GM12878 (cell line): ENCODE data around the gene PIGU. TPM values are rescaled to one million over a fixed set of nuclear protein-coding genes. Genes with fewer than 3 reads are reported as not detected.

Experiments used
- ATAC-seq: fragments of 200-7000 bp; cut with Tn5 transposase; 3 replicates; pipeline ENCODE4 v1.9.1; 2020; ENCODE audit warnings: mild to moderate bottlenecking, moderate library complexity
- BruUV-seq: library from RNA; stranded (reverse); fragments of 400-500 nt; replicated peaks from 2 replicates; lab custom pipeline; 2021; lab: Mats Ljungman, UMichigan
- CTCF ChIA-PET: fragments of 300-600 bp; sonication (Branson Sonifier 250); formaldehyde crosslinking; extraction: SDS; loops from one replicate; lab custom pipeline; 2021; ENCODE audit warnings: inconsistent platforms; lab: Yijun Ruan, JAX
- POLR2A ChIA-PET: fragments of 350-600 bp; formaldehyde crosslinking; extraction: SDS; loops from one replicate; lab custom pipeline; 2021; ENCODE audit warnings: inconsistent platforms; lab: Charles Lee
- RAD21 ChIA-PET: fragments of 300-600 bp; sonication (Branson Sonifier 250); formaldehyde crosslinking; loops from one replicate; lab custom pipeline; 2023; ENCODE audit warnings: antibody characterized with exemption; ENCODE audit not compliant: unreplicated experiment; lab: Charles Lee
- SMC1A ChIA-PET: fragments of 300-600 bp; sonication (Branson Sonifier 250); formaldehyde crosslinking; loops from one replicate; lab custom pipeline; 2023; ENCODE audit not compliant: unreplicated experiment, uncharacterized antibody; lab: Charles Lee
- DNase-seq: peaks from one replicate; pipeline ENCODE4 v3.0.0-alpha.2; 2011; ENCODE audit warnings: low read depth, low spot score
- FAIRE-seq: peaks from 3 replicates; lab custom pipeline; 2011; peaks lifted over from hg19 to GRCh38; lab: Jason Lieb, UNC
- H2AFZ ChIP-seq: 2 replicates; pipeline ENCODE4 v1.6.0; 2011; ENCODE audit warnings: low read depth, low read length, control low read depth; ENCODE audit not compliant: control insufficient read depth
- H3K27ac ChIP-seq: 2 replicates; pipeline ENCODE4 v1.5.1; 2011; ENCODE audit warnings: control low read depth; ENCODE audit not compliant: control insufficient read depth, insufficient read depth
- H3K27me3 ChIP-seq, 2 experiments: replicated peaks in 1 of 2; 2 replicates each; pipeline versions ENCODE4 v1.6.0 to v1.6.1; 2011; ENCODE audit warnings: low read length in 1 of 2; ENCODE audit not compliant: control insufficient read depth in 2 of 2, insufficient read depth in 2 of 2
- H3K36me3 ChIP-seq, 2 experiments: 2 replicates each; pipeline ENCODE4 v1.5.1; 2011; ENCODE audit warnings: low read length in 1 of 2; ENCODE audit not compliant: control insufficient read depth in 2 of 2, insufficient read depth in 2 of 2
- H3K4me1 ChIP-seq: 2 replicates; pipeline ENCODE4 v1.6.1; 2011; ENCODE audit warnings: mild to moderate bottlenecking, low read length, moderate library complexity, mixed read lengths; ENCODE audit not compliant: control insufficient read depth, insufficient read depth
- H3K4me2 ChIP-seq: 2 replicates; pipeline ENCODE4 v1.6.0; 2011; ENCODE audit warnings: control low read depth; ENCODE audit not compliant: control insufficient read depth, insufficient read depth
- H3K4me3 ChIP-seq: fragments of 200-600 bp; sonication (generic); 2 replicates; pipeline ENCODE4 v1.5.1; 2016
- H3K79me2 ChIP-seq: 2 replicates; pipeline ENCODE4 v1.6.0; 2011; ENCODE audit warnings: low read length; ENCODE audit not compliant: control insufficient read depth, insufficient read depth
- H3K9ac ChIP-seq: 2 replicates; pipeline ENCODE4 v1.8.0; 2011; ENCODE audit warnings: low read length, control low read depth, mixed read lengths; ENCODE audit not compliant: control insufficient read depth, insufficient read depth
- H3K9me3 ChIP-seq: replicated peaks from 3 replicates; pipeline ENCODE4 v1.5.1; 2011; ENCODE audit warnings: mild to moderate bottlenecking, low read length; ENCODE audit not compliant: control insufficient read depth, insufficient read depth
- H4K20me1 ChIP-seq: 2 replicates; pipeline ENCODE4 v1.6.0; 2011; ENCODE audit not compliant: control insufficient read depth, insufficient read depth
- BMI1 ChIP-seq: fragments of 450-650 bp; IDR thresholded peaks from 2 replicates; pipeline ENCODE4 v1.6.1; 2016; ENCODE audit warnings: mild to moderate bottlenecking, moderate library complexity, borderline replicate concordance
- EGR1 ChIP-seq, 2 experiments: IDR thresholded peaks; 1 replicate in 1 of 2; 2 replicates in 1 of 2; pipeline ENCODE4 v1.6.1; 2011 to 2012; ENCODE audit warnings: low read depth in 2 of 2, low read length in 2 of 2, borderline replicate concordance in 1 of 2, mild to moderate bottlenecking in 1 of 2, moderate library complexity in 1 of 2
- LARP7 ChIP-seq: fragments of 450-650 bp; IDR thresholded peaks from 2 replicates; pipeline ENCODE4 v1.6.1; 2017; ENCODE audit warnings: mild to moderate bottlenecking
- SP1 ChIP-seq: IDR thresholded peaks from one replicate; pipeline ENCODE4 v1.6.1; 2011; ENCODE audit warnings: low read depth, low read length
- TARDBP ChIP-seq: IDR thresholded peaks from 2 replicates; pipeline ENCODE4 v1.6.1; 2016; ENCODE audit warnings: borderline replicate concordance
- WGBS: methylation state at CpG from one replicate; pipeline ENCODE4 v1.1.6; 2016; ENCODE audit warnings: low lambda C conversion rate; ENCODE audit not compliant: insufficient replicate concordance, insufficient coverage; ENCODE audit errors: missing lambda C conversion rate; 5-methylcytosine and 5-hydroxymethylcytosine counted together
- in situ Hi-C: fragments of 300-500 bp; cut with MboI; formaldehyde crosslinking; loops from 9 replicates; pipeline ENCODE4 v1.14.3; 2018; ENCODE audit warnings: mixed read lengths
- intact Hi-C: fragments of 100-400 bp; cut with micrococcal nuclease; formaldehyde crosslinking; loops from one replicate; pipeline ENCODE4 v1.14.2; 2022; ENCODE audit not compliant: unreplicated experiment
- polyA plus RNA-seq, 11 experiments: library from polyadenylated mRNA; depleted of rRNA in 4 of 11; unstranded in 6 of 11; stranded (reverse) in 5 of 11; fragments of >200 nt; fragmentation: Nextera tagmentation in 4 of 11; fragmentation: Illumina TruSeq in 1 of 11; extraction: Ambion mirVana in 4 of 11; extraction: Trizol in 1 of 11; gene quantifications; 1 replicate in 1 of 11; 2 replicates in 10 of 11; pipeline versions ENCODE4 v1.2.1 to v1.2.3, GENCODE V29; 2011 to 2016; ENCODE audit warnings: inconsistent platforms in 2 of 11, missing spikeins in 2 of 11, low read depth in 1 of 11
- total RNA-seq, 4 experiments: library from RNA; depleted of rRNA in 3 of 4; stranded (reverse); fragments of >200 nt in 3 of 4; fragmentation: Illumina TruSeq in 1 of 4; extraction: Trizol in 1 of 4; gene quantifications; 2 replicates each; pipeline versions ENCODE4 v1.2.1 to v1.2.3, GENCODE V29; 2013 to 2021
- TF ChIP-seq, protein P1 (sequence below): fragments of 150-350 bp; IDR thresholded peaks from 2 replicates; pipeline ENCODE4 v1.6.1; 2016; ENCODE audit warnings: low read depth, low read length
- TF ChIP-seq, protein P2 (sequence below): fragments of 450-650 bp; IDR thresholded peaks from 2 replicates; pipeline ENCODE4 v1.6.1; 2017; ENCODE audit warnings: antibody characterized with exemption, mild to moderate bottlenecking, moderate library complexity

The PIGU gene
- total and polyA plus RNA-seq, 10 of the 15 experiments (the other 5 are each of a cell fraction or from before 2014, with no cell fraction given): 4.1 to 88.2 (median 25.0) TPM

DNA sequence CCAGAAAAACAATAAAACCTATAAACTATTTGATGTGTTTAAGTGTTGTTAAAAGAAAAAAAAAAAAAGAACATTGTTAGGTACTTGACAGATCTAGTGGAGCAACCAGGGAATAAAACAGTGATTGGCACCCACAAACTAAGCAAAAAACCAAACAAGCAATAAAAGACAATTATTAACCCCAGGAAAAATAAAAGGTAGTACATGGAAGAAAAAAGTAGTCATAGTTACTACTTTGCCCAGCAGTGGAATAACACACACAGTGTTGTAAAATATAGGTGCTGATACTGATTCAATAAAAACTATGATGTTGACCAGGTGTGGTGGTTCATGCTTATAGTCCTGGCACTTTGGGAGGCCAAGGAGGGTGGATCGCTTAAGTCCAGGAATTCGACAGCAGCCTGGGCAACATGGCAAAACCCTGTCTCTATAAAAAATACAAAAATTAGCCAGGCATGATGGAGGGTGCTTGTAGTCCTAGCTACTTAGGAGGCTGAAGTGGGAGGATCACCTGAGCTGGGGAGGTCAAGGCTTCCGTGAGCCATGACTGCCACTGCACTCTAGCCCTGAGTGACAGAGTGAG is 43.9 kb downstream of the PIGU start:
- Histone ChIP-seq H2AFZ (no peak overlapping the region), H3K4me1 (no peaks in the 10 kb centered on the region), H3K4me2 (no peak overlapping the region), H3K36me3 (no peaks in the 10 kb centered on the region; a peak in 3 of 4 replicates), H3K27me3 (no peaks in the 10 kb centered on the region), H3K4me3 (no peak overlapping the region), H3K9me3 (no peaks in the 10 kb centered on the region), H4K20me1 (no peaks in the 10 kb centered on the region), H3K79me2 (no peaks in the 10 kb centered on the region), H3K27ac (no peak overlapping the region), H3K9ac (no peak overlapping the region)
- ATAC-seq: no peak
- ChIA-PET SMC1A (interaction anchor here (0.9 to 1.5 kb wide), 2 partner anchors 41 to 137 kb away, joined by 3 to 4 read pairs; no protein-coding TSS in a partner anchor), POLR2A (interaction anchor here (0.7 kb wide), 1 partner anchor 52 kb away, joined by 3 read pairs; no protein-coding TSS in a partner anchor), RAD21 (interaction anchor here (0.6 kb wide), 1 partner anchor 35 kb away, joined by 4 read pairs; no protein-coding TSS in a partner anchor), CTCF (interaction anchor here (0.6 kb wide), 3 partner anchors 22 to 100 kb away, joined by 3 read pairs; no protein-coding TSS in a partner anchor)
- FAIRE-seq: no peak
- in situ Hi-C loops (no loop called here), intact Hi-C loops (no loop called here)
- no peak for DNase-seq
- 97% methylated on average over 3 of the region's 3 CpGs for WGBS
- no peak for TF ChIP-seq LARP7
- no TSS peak for BruUV-seq

DNA sequence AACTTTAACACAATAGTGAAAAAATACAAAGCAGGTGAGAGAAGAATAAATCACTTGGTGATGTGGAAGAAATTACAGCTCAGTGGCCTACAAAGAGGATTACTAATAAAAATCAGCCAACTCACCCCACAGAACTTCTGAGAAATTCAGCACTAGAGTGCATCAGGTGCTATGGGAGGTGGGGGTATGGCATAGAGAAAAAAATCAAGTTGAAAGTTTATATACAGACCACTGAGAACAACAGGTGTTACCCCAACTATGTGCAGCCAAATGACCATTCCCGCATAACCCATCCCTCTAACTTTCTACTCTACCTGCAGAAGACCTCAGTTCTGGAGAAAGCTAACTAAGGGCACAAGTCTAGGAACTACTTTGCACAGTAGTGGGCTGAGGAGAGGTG is 47.0 kb downstream of the PIGU start:
- Histone ChIP-seq H4K20me1 (no peaks in the 10 kb centered on the region), H3K4me2 (no peak overlapping the region), H3K9me3 (no peaks in the 10 kb centered on the region), H3K27ac (no peak overlapping the region), H3K27me3 (no peaks in the 10 kb centered on the region), H3K4me1 (no peaks in the 10 kb centered on the region), H3K79me2 (no peaks in the 10 kb centered on the region), H3K4me3 (no peak overlapping the region), H3K9ac (no peak overlapping the region), H3K36me3 (no peaks in the 10 kb centered on the region; a peak in 2 of 4 replicates), H2AFZ (no peak overlapping the region)
- no TSS peak for BruUV-seq
- intact Hi-C loops (no loop called here), in situ Hi-C loops (no loop called here)
- CTCF ChIA-PET: interaction anchor here (0.8 kb wide), 1 partner anchor 21 kb away, joined by 3 read pairs; no protein-coding TSS in a partner anchor
- no peak for FAIRE-seq
- POLR2A ChIA-PET: no interaction called here
- no peak for DNase-seq
- SMC1A ChIA-PET: interaction anchor here (1.7 kb wide), 1 partner anchor 140 kb away, joined by 4 read pairs; no protein-coding TSS in a partner anchor
- no peak for ATAC-seq
- RAD21 ChIA-PET: interaction anchor here (0.9 kb wide), 1 partner anchor 140 kb away, joined by 3 read pairs; no protein-coding TSS in a partner anchor
- 85% methylated on average over 1 of the region's 1 CpG for WGBS
- TF ChIP-seq, protein P1, sequence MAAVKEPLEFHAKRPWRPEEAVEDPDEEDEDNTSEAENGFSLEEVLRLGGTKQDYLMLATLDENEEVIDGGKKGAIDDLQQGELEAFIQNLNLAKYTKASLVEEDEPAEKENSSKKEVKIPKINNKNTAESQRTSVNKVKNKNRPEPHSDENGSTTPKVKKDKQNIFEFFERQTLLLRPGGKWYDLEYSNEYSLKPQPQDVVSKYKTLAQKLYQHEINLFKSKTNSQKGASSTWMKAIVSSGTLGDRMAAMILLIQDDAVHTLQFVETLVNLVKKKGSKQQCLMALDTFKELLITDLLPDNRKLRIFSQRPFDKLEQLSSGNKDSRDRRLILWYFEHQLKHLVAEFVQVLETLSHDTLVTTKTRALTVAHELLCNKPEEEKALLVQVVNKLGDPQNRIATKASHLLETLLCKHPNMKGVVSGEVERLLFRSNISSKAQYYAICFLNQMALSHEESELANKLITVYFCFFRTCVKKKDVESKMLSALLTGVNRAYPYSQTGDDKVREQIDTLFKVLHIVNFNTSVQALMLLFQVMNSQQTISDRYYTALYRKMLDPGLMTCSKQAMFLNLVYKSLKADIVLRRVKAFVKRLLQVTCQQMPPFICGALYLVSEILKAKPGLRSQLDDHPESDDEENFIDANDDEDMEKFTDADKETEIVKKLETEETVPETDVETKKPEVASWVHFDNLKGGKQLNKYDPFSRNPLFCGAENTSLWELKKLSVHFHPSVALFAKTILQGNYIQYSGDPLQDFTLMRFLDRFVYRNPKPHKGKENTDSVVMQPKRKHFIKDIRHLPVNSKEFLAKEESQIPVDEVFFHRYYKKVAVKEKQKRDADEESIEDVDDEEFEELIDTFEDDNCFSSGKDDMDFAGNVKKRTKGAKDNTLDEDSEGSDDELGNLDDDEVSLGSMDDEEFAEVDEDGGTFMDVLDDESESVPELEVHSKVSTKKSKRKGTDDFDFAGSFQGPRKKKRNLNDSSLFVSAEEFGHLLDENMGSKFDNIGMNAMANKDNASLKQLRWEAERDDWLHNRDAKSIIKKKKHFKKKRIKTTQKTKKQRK: no peak
- TF ChIP-seq EGR1 (IDR thresholded peaks at IDR 0.05; ENCODE audit: borderline replicate concordance in 1 of 2, low read depth in 2 of 2, low read length in 2 of 2) (no peak), TARDBP (no peak), BMI1 (no peak), SP1 (no peak)
- TF ChIP-seq, protein P2, sequence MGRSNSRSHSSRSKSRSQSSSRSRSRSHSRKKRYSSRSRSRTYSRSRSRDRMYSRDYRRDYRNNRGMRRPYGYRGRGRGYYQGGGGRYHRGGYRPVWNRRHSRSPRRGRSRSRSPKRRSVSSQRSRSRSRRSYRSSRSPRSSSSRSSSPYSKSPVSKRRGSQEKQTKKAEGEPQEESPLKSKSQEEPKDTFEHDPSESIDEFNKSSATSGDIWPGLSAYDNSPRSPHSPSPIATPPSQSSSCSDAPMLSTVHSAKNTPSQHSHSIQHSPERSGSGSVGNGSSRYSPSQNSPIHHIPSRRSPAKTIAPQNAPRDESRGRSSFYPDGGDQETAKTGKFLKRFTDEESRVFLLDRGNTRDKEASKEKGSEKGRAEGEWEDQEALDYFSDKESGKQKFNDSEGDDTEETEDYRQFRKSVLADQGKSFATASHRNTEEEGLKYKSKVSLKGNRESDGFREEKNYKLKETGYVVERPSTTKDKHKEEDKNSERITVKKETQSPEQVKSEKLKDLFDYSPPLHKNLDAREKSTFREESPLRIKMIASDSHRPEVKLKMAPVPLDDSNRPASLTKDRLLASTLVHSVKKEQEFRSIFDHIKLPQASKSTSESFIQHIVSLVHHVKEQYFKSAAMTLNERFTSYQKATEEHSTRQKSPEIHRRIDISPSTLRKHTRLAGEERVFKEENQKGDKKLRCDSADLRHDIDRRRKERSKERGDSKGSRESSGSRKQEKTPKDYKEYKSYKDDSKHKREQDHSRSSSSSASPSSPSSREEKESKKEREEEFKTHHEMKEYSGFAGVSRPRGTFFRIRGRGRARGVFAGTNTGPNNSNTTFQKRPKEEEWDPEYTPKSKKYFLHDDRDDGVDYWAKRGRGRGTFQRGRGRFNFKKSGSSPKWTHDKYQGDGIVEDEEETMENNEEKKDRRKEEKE: no peak
